HEK293 (cell line): Measurements from ENCODE around the gene UQCRQ.

Experiments used
- BCL11A ChIP-seq: fragments of 450-650 bp; formaldehyde crosslinking; IDR thresholded peaks from 2 replicates; pipeline ENCODE4 v1.5.1; 2016; ENCODE audit warnings: low read depth, missing biosample characterization, missing genetic modification characterization
- FEZF1 ChIP-seq: fragments of 450-650 bp; formaldehyde crosslinking; IDR thresholded peaks from 2 replicates; pipeline ENCODE4 v1.5.1; 2016; ENCODE audit warnings: missing biosample characterization, missing genetic modification characterization
- GLIS2 ChIP-seq: fragments of 450-650 bp; formaldehyde crosslinking; IDR thresholded peaks from 2 replicates; pipeline ENCODE4 v1.5.1; 2016; ENCODE audit warnings: missing biosample characterization, missing genetic modification characterization
- KLF16 ChIP-seq: fragments of 450-650 bp; formaldehyde crosslinking; IDR thresholded peaks from 2 replicates; pipeline ENCODE4 v1.5.1; 2017; ENCODE audit warnings: missing biosample characterization, missing genetic modification characterization
- OSR2 ChIP-seq: fragments of 450-650 bp; formaldehyde crosslinking; IDR thresholded peaks from 2 replicates; pipeline ENCODE4 v1.5.1; 2016; ENCODE audit warnings: missing biosample characterization, missing genetic modification characterization
- PATZ1 ChIP-seq: fragments of 450-650 bp; formaldehyde crosslinking; IDR thresholded peaks from 2 replicates; pipeline ENCODE4 v1.5.1; 2016; ENCODE audit warnings: missing biosample characterization, missing genetic modification characterization
- SP7 ChIP-seq: fragments of 450-650 bp; formaldehyde crosslinking; IDR thresholded peaks from 2 replicates; pipeline ENCODE4 v1.5.1; 2016; ENCODE audit warnings: missing biosample characterization, missing genetic modification characterization
- ZBTB17 ChIP-seq: fragments of 450-650 bp; formaldehyde crosslinking; IDR thresholded peaks from 2 replicates; pipeline ENCODE4 v1.5.1; 2016; ENCODE audit warnings: missing biosample characterization, missing genetic modification characterization
- ZBTB7A ChIP-seq: fragments of 450-650 bp; formaldehyde crosslinking; IDR thresholded peaks from 2 replicates; pipeline ENCODE4 v1.5.1; 2016; ENCODE audit warnings: low read depth, missing biosample characterization, missing genetic modification characterization
- ZNF146 ChIP-seq: fragments of 450-650 bp; formaldehyde crosslinking; IDR thresholded peaks from 2 replicates; pipeline ENCODE4 v1.5.1; 2016; ENCODE audit warnings: missing biosample characterization, missing genetic modification characterization
- ZNF2 ChIP-seq: fragments of 450-650 bp; formaldehyde crosslinking; IDR thresholded peaks from 2 replicates; pipeline ENCODE4 v1.5.1; 2016; ENCODE audit warnings: missing biosample characterization, missing genetic modification characterization
- ZNF341 ChIP-seq: fragments of 450-650 bp; formaldehyde crosslinking; IDR thresholded peaks from 2 replicates; pipeline ENCODE4; 2016; ENCODE audit warnings: low read depth, missing biosample characterization, missing genetic modification characterization
- ZNF416 ChIP-seq: fragments of 450-650 bp; formaldehyde crosslinking; IDR thresholded peaks from 2 replicates; pipeline ENCODE4 v1.5.1; 2016; ENCODE audit warnings: missing biosample characterization, missing genetic modification characterization
- ZNF501 ChIP-seq: fragments of 450-650 bp; formaldehyde crosslinking; IDR thresholded peaks from 2 replicates; pipeline ENCODE4 v1.5.1; 2016; ENCODE audit warnings: missing biosample characterization, missing genetic modification characterization
- ZNF514 ChIP-seq: fragments of 450-650 bp; formaldehyde crosslinking; IDR thresholded peaks from 2 replicates; pipeline ENCODE4 v1.5.1; 2016; ENCODE audit warnings: missing biosample characterization, missing genetic modification characterization
- ZNF600 ChIP-seq: fragments of 450-650 bp; formaldehyde crosslinking; IDR thresholded peaks from 2 replicates; pipeline ENCODE4 v1.5.1; 2016; ENCODE audit warnings: missing biosample characterization, missing genetic modification characterization
- ZNF629 ChIP-seq: fragments of 450-650 bp; formaldehyde crosslinking; IDR thresholded peaks from 2 replicates; pipeline ENCODE4 v1.5.1; 2017; ENCODE audit warnings: missing biosample characterization, missing genetic modification characterization
- ZNF654 ChIP-seq: fragments of 450-650 bp; formaldehyde crosslinking; IDR thresholded peaks from 2 replicates; pipeline ENCODE4 v1.5.1; 2016; ENCODE audit warnings: low read depth, missing biosample characterization, missing genetic modification characterization
- ZNF76 ChIP-seq: fragments of 450-650 bp; formaldehyde crosslinking; IDR thresholded peaks from 2 replicates; pipeline ENCODE4; 2016; ENCODE audit warnings: low read depth, missing biosample characterization, missing genetic modification characterization, borderline replicate concordance
- ZNF777 ChIP-seq: fragments of 450-650 bp; formaldehyde crosslinking; IDR thresholded peaks from 2 replicates; pipeline ENCODE4 v1.5.1; 2017; ENCODE audit warnings: missing biosample characterization, missing genetic modification characterization, borderline replicate concordance
- ZNF843 ChIP-seq: fragments of 450-650 bp; formaldehyde crosslinking; IDR thresholded peaks from 2 replicates; pipeline ENCODE4 v1.5.1; 2016; ENCODE audit warnings: missing biosample characterization, missing genetic modification characterization
- ZSCAN16 ChIP-seq: fragments of 450-650 bp; formaldehyde crosslinking; IDR thresholded peaks from 2 replicates; pipeline ENCODE4 v1.5.1; 2016; ENCODE audit warnings: missing biosample characterization, missing genetic modification characterization
- ZSCAN4 ChIP-seq: fragments of 450-650 bp; formaldehyde crosslinking; IDR thresholded peaks from 2 replicates; pipeline ENCODE4 v1.5.1; 2017; ENCODE audit warnings: missing biosample characterization, missing genetic modification characterization
- ZXDB ChIP-seq: fragments of 450-650 bp; formaldehyde crosslinking; IDR thresholded peaks from 2 replicates; pipeline ENCODE4 v1.5.1; 2016; ENCODE audit warnings: missing biosample characterization, missing genetic modification characterization
- TF ChIP-seq, protein P1 (sequence below): fragments of 450-650 bp; formaldehyde crosslinking; IDR thresholded peaks from 2 replicates; pipeline ENCODE4 v1.5.1; 2016; ENCODE audit warnings: missing biosample characterization, missing genetic modification characterization
- TF ChIP-seq, protein P2 (sequence below): fragments of 450-650 bp; formaldehyde crosslinking; IDR thresholded peaks from 2 replicates; pipeline ENCODE4 v1.5.1; 2016; ENCODE audit warnings: missing biosample characterization, missing genetic modification characterization
- TF ChIP-seq, protein P3 (sequence below): fragments of 450-650 bp; formaldehyde crosslinking; IDR thresholded peaks from 2 replicates; pipeline ENCODE4 v1.5.1; 2017; ENCODE audit warnings: missing biosample characterization, missing genetic modification characterization
- TF ChIP-seq, protein P4 (sequence below): fragments of 450-650 bp; formaldehyde crosslinking; IDR thresholded peaks from 2 replicates; pipeline ENCODE4 v1.5.1; 2016; ENCODE audit warnings: missing biosample characterization, missing genetic modification characterization, low read depth

The UQCRQ gene

GRCh38 chr5:132866342-132867045, at the start of gene UQCRQ, which contains the start of gene GDF9 (continued):
- TF ChIP-seq GLIS2 (tag by site-specific recombination) (peak; percentile 95), ZNF501 (tag by site-specific recombination) (peak; percentile 93), ZBTB7A (tag by site-specific recombination) (0 out of 2 replicates have a peak, but pooled peaks have one; percentile 21), ZNF600 (tag by site-specific recombination) (peak; percentile 83), OSR2 (no peak), ZNF416 (tag by site-specific recombination) (no peak), ZSCAN16 (tag by site-specific recombination) (0 out of 2 replicates have a peak, but pooled peaks have one; percentile 55), ZNF843 (tag by site-specific recombination) (peak; percentile 34; the same call in 1 of the 2 replicates), PATZ1 (tag by site-specific recombination) (peak; percentile 86), ZNF629 (tag by site-specific recombination) (peak; percentile 100), ZNF341 (tag by site-specific recombination) (0 out of 2 replicates have a peak, but pooled peaks have one; percentile 5), ZNF76 (tag by site-specific recombination) (peak; percentile 52; the same call in 1 of the 2 replicates), BCL11A (tag by site-specific recombination) (peak; percentile 55; the same call in 1 of the 2 replicates), ZNF146 (tag by site-specific recombination) (no peak), ZXDB (peak; percentile 80), ZNF2 (peak; percentile 48; the same call in 1 of the 2 replicates), ZNF514 (tag by site-specific recombination) (no peak), FEZF1 (no peak), ZBTB17 (tag by site-specific recombination) (peak; percentile 84), ZSCAN4 (tag by site-specific recombination) (no peak), SP7 (tag by site-specific recombination) (peak; percentile 72), KLF16 (peak; percentile 53; the same call in 1 of the 2 replicates), ZNF777 (0 out of 2 replicates have a peak, but pooled peaks have one; percentile 53), ZNF654 (tag by site-specific recombination) (0 out of 2 replicates have a peak, but pooled peaks have one; percentile 3)
- TF ChIP-seq, protein P1, sequence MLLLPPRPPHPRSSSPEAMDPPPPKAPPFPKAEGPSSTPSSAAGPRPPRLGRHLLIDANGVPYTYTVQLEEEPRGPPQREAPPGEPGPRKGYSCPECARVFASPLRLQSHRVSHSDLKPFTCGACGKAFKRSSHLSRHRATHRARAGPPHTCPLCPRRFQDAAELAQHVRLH = peak; percentile 95
- TF ChIP-seq, protein P2, sequence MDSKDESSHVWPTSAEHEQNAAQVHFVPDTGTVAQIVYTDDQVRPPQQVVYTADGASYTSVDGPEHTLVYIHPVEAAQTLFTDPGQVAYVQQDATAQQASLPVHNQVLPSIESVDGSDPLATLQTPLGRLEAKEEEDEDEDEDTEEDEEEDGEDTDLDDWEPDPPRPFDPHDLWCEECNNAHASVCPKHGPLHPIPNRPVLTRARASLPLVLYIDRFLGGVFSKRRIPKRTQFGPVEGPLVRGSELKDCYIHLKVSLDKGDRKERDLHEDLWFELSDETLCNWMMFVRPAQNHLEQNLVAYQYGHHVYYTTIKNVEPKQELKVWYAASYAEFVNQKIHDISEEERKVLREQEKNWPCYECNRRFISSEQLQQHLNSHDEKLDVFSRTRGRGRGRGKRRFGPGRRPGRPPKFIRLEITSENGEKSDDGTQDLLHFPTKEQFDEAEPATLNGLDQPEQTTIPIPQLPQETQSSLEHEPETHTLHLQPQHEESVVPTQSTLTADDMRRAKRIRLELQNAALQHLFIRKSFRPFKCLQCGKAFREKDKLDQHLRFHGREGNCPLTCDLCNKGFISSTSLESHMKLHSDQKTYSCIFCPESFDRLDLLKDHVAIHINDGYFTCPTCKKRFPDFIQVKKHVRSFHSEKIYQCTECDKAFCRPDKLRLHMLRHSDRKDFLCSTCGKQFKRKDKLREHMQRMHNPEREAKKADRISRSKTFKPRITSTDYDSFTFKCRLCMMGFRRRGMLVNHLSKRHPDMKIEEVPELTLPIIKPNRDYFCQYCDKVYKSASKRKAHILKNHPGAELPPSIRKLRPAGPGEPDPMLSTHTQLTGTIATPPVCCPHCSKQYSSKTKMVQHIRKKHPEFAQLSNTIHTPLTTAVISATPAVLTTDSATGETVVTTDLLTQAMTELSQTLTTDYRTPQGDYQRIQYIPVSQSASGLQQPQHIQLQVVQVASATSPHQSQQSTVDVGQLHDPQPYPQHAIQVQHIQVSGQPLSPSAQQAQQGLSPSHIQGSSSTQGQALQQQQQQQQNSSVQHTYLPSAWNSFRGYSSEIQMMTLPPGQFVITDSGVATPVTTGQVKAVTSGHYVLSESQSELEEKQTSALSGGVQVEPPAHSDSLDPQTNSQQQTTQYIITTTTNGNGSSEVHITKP (tag by site-specific recombination) = peak; percentile 99
- TF ChIP-seq, protein P3, sequence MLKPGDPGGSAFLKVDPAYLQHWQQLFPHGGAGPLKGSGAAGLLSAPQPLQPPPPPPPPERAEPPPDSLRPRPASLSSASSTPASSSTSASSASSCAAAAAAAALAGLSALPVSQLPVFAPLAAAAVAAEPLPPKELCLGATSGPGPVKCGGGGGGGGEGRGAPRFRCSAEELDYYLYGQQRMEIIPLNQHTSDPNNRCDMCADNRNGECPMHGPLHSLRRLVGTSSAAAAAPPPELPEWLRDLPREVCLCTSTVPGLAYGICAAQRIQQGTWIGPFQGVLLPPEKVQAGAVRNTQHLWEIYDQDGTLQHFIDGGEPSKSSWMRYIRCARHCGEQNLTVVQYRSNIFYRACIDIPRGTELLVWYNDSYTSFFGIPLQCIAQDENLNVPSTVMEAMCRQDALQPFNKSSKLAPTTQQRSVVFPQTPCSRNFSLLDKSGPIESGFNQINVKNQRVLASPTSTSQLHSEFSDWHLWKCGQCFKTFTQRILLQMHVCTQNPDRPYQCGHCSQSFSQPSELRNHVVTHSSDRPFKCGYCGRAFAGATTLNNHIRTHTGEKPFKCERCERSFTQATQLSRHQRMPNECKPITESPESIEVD (tag by site-specific recombination) = no peak
- TF ChIP-seq, protein P4, sequence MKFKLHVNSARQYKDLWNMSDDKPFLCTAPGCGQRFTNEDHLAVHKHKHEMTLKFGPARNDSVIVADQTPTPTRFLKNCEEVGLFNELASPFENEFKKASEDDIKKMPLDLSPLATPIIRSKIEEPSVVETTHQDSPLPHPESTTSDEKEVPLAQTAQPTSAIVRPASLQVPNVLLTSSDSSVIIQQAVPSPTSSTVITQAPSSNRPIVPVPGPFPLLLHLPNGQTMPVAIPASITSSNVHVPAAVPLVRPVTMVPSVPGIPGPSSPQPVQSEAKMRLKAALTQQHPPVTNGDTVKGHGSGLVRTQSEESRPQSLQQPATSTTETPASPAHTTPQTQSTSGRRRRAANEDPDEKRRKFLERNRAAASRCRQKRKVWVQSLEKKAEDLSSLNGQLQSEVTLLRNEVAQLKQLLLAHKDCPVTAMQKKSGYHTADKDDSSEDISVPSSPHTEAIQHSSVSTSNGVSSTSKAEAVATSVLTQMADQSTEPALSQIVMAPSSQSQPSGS (tag by site-specific recombination) = peak; percentile 82
